Muscle of leg (tissue), 11 donors: ENCODE results near the gene NFE2L2. TPM values are rescaled to one million over a fixed set of nuclear protein-coding genes. Genes with fewer than 3 reads are reported as not detected.
A peak's percentile ranks its signal among the peaks of the same experiment; 100 is the strongest.
"Not testable (repeated sequence)": the region's sequence is repeated elsewhere in the genome, so short reads cannot be mapped to it uniquely, and the experiment has no call there.

Experiments
- DNase-seq: peaks from one replicate; pipeline ENCODE4 v3.0.0; 2013
- H3K27ac ChIP-seq: one replicate; pipeline ENCODE4 v1.5.1; 2013; ENCODE audit warnings: mild to moderate bottlenecking, low read length, control low read depth
- H3K27me3 ChIP-seq: one replicate; pipeline ENCODE4 v1.6.1; 2013; ENCODE audit warnings: low read length; ENCODE audit not compliant: control insufficient read depth, insufficient read depth
- H3K36me3 ChIP-seq: one replicate; pipeline ENCODE4 v1.6.1; 2013; ENCODE audit warnings: low read length; ENCODE audit not compliant: control insufficient read depth, insufficient read depth
- H3K4me1 ChIP-seq: one replicate; pipeline ENCODE4 v1.6.1; 2013; ENCODE audit warnings: low read length; ENCODE audit not compliant: control insufficient read depth, insufficient read depth
- H3K4me3 ChIP-seq: one replicate; pipeline ENCODE4 v1.5.1; 2013; ENCODE audit warnings: low read length, control low read depth
- H3K9me3 ChIP-seq: replicated peaks from 2 replicates; pipeline ENCODE4 v1.6.1; 2013; ENCODE audit warnings: low read depth, low read length; ENCODE audit not compliant: control insufficient read depth
- WGBS: methylation state at CpG from one replicate; pipeline ENCODE4 v1.1.5; 2013; ENCODE audit warnings: missing lambda C conversion rate; ENCODE audit not compliant: insufficient coverage; 5-methylcytosine and 5-hydroxymethylcytosine counted together
- polyA plus RNA-seq, 8 donors: library from polyadenylated mRNA; unstranded; fragments of 120-200 nt; gene quantifications; one replicate each; pipeline versions ENCODE4 v1.2.1 to v1.2.3, GENCODE V29; 2013; ENCODE audit warnings: inconsistent platforms in 1 of 8, low replicate concordance in 1 of 8; ENCODE audit not compliant: insufficient read length in 8 of 8, insufficient read depth in 1 of 8
- total RNA-seq: library from RNA; stranded (reverse); fragments of 120-200 nt; gene quantifications from one replicate; pipeline ENCODE4 v1.2.4, GENCODE V29; 2013

NFE2L2 gene
- total and polyA plus RNA-seq, 9 donors = 39.9 to 65.8 (median 52.7) TPM

- no peak overlapping the region for H3K4me3 ChIP-seq
- WGBS = no CpG with 5 or more reads among the region's 8 CpGs
- no peak for DNase-seq
- peaks cover 5% of the 10 kb centered on the region for H3K4me1 ChIP-seq
- H3K9me3 ChIP-seq = no peaks in the 10 kb centered on the region
- H3K36me3 ChIP-seq = no peaks in the 10 kb centered on the region
- H3K27me3 ChIP-seq = no peaks in the 10 kb centered on the region
- H3K27ac ChIP-seq = no peak overlapping the region
These were observed 3.8 kb upstream of the NFE2L2 start for GRCh38 chr2:177268187-177268871.

- not testable (repeated sequence) for H3K4me1 ChIP-seq, H3K36me3 ChIP-seq, H3K4me3 ChIP-seq, H3K27ac ChIP-seq, DNase-seq, H3K9me3 ChIP-seq, H3K27me3 ChIP-seq
- WGBS = 83% methylated on average over 7 of the region's 8 CpGs
These were observed 2.4 kb upstream of the NFE2L2 start for GRCh38 chr2:177266955-177267354.

- peaks cover 10% of the 10 kb centered on the region for H3K4me1 ChIP-seq
- DNase-seq = peak; percentile 32
- no peaks in the 10 kb centered on the region for H3K9me3 ChIP-seq
- peak overlapping the region; percentile 95 for H3K4me3 ChIP-seq
- no CpG with 5 or more reads among the region's 4 CpGs for WGBS
- H3K27ac ChIP-seq = peak overlapping the region; percentile 100
- H3K36me3 ChIP-seq = no peaks in the 10 kb centered on the region
- H3K27me3 ChIP-seq = no peaks in the 10 kb centered on the region
These were observed 1.6 kb upstream of the NFE2L2 start for GRCh38 chr2:177265824-177266817.

- Histone ChIP-seq H3K4me1 (peaks cover 12% of the 10 kb centered on the region), H3K36me3 (no peaks in the 10 kb centered on the region), H3K27me3 (no peaks in the 10 kb centered on the region), H3K4me3 (peak overlapping the region; percentile 95), H3K9me3 (no peaks in the 10 kb centered on the region), H3K27ac (peak overlapping the region; percentile 100)
- DNase-seq = peak; percentile 69
- under 1% methylated on average over 58 of the region's 61 CpGs for WGBS
These were observed 276 bp downstream of the NFE2L2 start for GRCh38 chr2:177264209-177264692.

- no peaks in the 10 kb centered on the region for H3K9me3 ChIP-seq
- no peaks in the 10 kb centered on the region for H3K36me3 ChIP-seq
- peak overlapping the region; percentile 95 for H3K4me3 ChIP-seq
- peaks cover 12% of the 10 kb centered on the region for H3K4me1 ChIP-seq
- DNase-seq = peak; percentile 99
- under 1% methylated on average over 81 of the region's 81 CpGs for WGBS
- peak overlapping the region; percentile 100 for H3K27ac ChIP-seq
- H3K27me3 ChIP-seq = no peaks in the 10 kb centered on the region
These were observed 897 bp downstream of the NFE2L2 start for GRCh38 chr2:177263451-177264208.

- H3K27ac ChIP-seq = peak overlapping the region; percentile 100
- H3K36me3 ChIP-seq = no peaks in the 10 kb centered on the region
- H3K4me1 ChIP-seq = peaks cover 12% of the 10 kb centered on the region
- H3K4me3 ChIP-seq = peak overlapping the region; percentile 95
- DNase-seq = no peak
- H3K9me3 ChIP-seq = peaks cover 4% of the 10 kb centered on the region
- 0% methylated on average over 2 of the region's 6 CpGs for WGBS
- H3K27me3 ChIP-seq = no peaks in the 10 kb centered on the region
These were observed 1.5 kb downstream of the NFE2L2 start for GRCh38 chr2:177262958-177263450.

- H3K4me1 ChIP-seq = peaks cover 12% of the 10 kb centered on the region
- peak; percentile 29 for DNase-seq
- no CpG with 5 or more reads among the region's 2 CpGs for WGBS
These were observed 2.4 kb downstream of the NFE2L2 start for GRCh38 chr2:177262092-177262491.

GRCh38 chr2:177261116-177262060, 3.1 kb downstream of the NFE2L2 start:
- DNase-seq = peak; percentile 19
- Histone ChIP-seq H3K27me3 (no peaks in the 10 kb centered on the region), H3K36me3 (no peaks in the 10 kb centered on the region), H3K27ac (peak overlapping the region; percentile 100), H3K4me1 (peaks cover 10% of the 10 kb centered on the region), H3K9me3 (peaks cover 6% of the 10 kb centered on the region), H3K4me3 (peak overlapping the region; percentile 14)
- no CpG with 5 or more reads among the region's 5 CpGs for WGBS

More at GRCh38 chr2:177262092-177262491, 2.4 kb downstream of the NFE2L2 start:
- Histone ChIP-seq H3K36me3 (no peaks in the 10 kb centered on the region), H3K9me3 (peaks cover 6% of the 10 kb centered on the region), H3K27me3 (no peaks in the 10 kb centered on the region), H3K4me3 (peak overlapping the region; percentile 95), H3K27ac (peak overlapping the region; percentile 100)

- Histone ChIP-seq H3K36me3 (peaks cover 2% of the 10 kb centered on the region), H3K9me3 (peaks cover 6% of the 10 kb centered on the region), H3K4me3 (no peak overlapping the region), H3K27ac (no peak overlapping the region), H3K4me1 (peaks cover 9% of the 10 kb centered on the region), H3K27me3 (no peaks in the 10 kb centered on the region)
- 80% methylated on average over 1 of the region's 1 CpG for WGBS
- DNase-seq = peak; percentile 37
These were observed 4.1 kb downstream of the NFE2L2 start for GRCh38 chr2:177260379-177260778.
